Measurements from ENCODE around the gene R3HDML. TPM values are rescaled to one million over a fixed set of nuclear protein-coding genes. Genes with fewer than 3 reads are reported as not detected.

Gene R3HDML
- polyA plus RNA-seq, 3 donors: not detected

GRCh38 chr20:44382641-44383040 lies 45.8 kb downstream of the R3HDML start:
- intact Hi-C loops (cut with micrococcal nuclease): loop anchor here (5.0 to 10.0 kb wide), 3 partner anchors 82 to 482 kb away; no protein-coding TSS in a partner anchor
- H3K27ac ChIP-seq (ENCODE audit: low read depth in 1 of 2, low read length in 2 of 2): no peak overlapping the region
- Mint-ChIP-seq H3K27me3 (ENCODE audit: low read depth in 3 of 3) (peaks cover 13 to 22% (median 14%) of the 10 kb centered on the region in 3 donors), H3K36me3 (no peaks in the 10 kb centered on the region), H3K4me3 (no peak overlapping the region), H3K27ac (no peak overlapping the region), H3K9me3 (no peaks in the 10 kb centered on the region), H3K4me1 (no peaks in the 10 kb centered on the region)
- DNase-seq: no peak
- H3K36me3 ChIP-seq (replicated peaks in 1 of 2; ENCODE audit: control insufficient read depth in 1 of 2, insufficient read depth in 2 of 2, low read length in 2 of 2): no peaks in the 10 kb centered on the region
- no peak overlapping the region for H2AFZ ChIP-seq (ENCODE audit: insufficient read depth, low read depth, low read length, poor library complexity, severe bottlenecking)
- H3K4me3 ChIP-seq (replicated peaks in 1 of 3; ENCODE audit: low read depth in 2 of 3, low read length in 3 of 3): no peak overlapping the region
- H3K27me3 ChIP-seq (ENCODE audit: control insufficient read depth in 2 of 2, insufficient read depth in 2 of 2, low read length in 2 of 2): no peaks in the 10 kb centered on the region
- no peak for TF ChIP-seq CTCF (IDR thresholded peaks at IDR 0.05)
- WGBS (ENCODE audit: insufficient coverage): no CpG with 5 or more reads among the region's 2 CpGs
- H4K20me1 ChIP-seq (ENCODE audit: insufficient read depth, low read length): no peaks in the 10 kb centered on the region
- H3K79me2 ChIP-seq (ENCODE audit: insufficient read depth, low read length): no peaks in the 10 kb centered on the region
- H3K4me2 ChIP-seq (replicated peaks; ENCODE audit: extremely low read depth, low read length, poor library complexity, severe bottlenecking): no peak overlapping the region
- no peak overlapping the region for H3K9ac ChIP-seq (ENCODE audit: insufficient read depth, low read length, poor library complexity, severe bottlenecking)
- no peaks in the 10 kb centered on the region for H3K4me1 ChIP-seq (ENCODE audit: control insufficient read depth in 1 of 2, insufficient read depth in 2 of 2, low read length in 2 of 2)
- H3K9me3 ChIP-seq (replicated peaks in 1 of 2; ENCODE audit: control insufficient read depth in 1 of 2, insufficient read depth in 1 of 2, low read length in 2 of 2): no peaks in the 10 kb centered on the region

GRCh38 chr20:44384423-44385027 lies 47.7 kb downstream of the R3HDML start:
- 0% methylated on average over 4 of the region's 9 CpGs for WGBS (ENCODE audit: insufficient coverage)
- TF ChIP-seq CTCF (IDR thresholded peaks at IDR 0.05): peak; percentile 89

More at GRCh38 chr20:44384423-44385027, 47.7 kb downstream of the R3HDML start:
- H3K9me3 Mint-ChIP-seq: no peaks in the 10 kb centered on the region
- Histone ChIP-seq H3K79me2 (ENCODE audit: insufficient read depth, low read length) (no peaks in the 10 kb centered on the region), H3K4me2 (replicated peaks; ENCODE audit: extremely low read depth, low read length, poor library complexity, severe bottlenecking) (no peak overlapping the region), H3K27me3 (ENCODE audit: control insufficient read depth in 2 of 2, insufficient read depth in 2 of 2, low read length in 2 of 2) (peaks cover 0 to 7% of the 10 kb centered on the region in 2 donors), H3K4me3 (replicated peaks in 1 of 3; ENCODE audit: low read depth in 2 of 3, low read length in 3 of 3) (no peak overlapping the region), H3K9ac (ENCODE audit: insufficient read depth, low read length, poor library complexity, severe bottlenecking) (no peak overlapping the region), H3K4me1 (ENCODE audit: control insufficient read depth in 1 of 2, insufficient read depth in 2 of 2, low read length in 2 of 2) (peaks cover 0 to 6% of the 10 kb centered on the region in 2 donors), H2AFZ (ENCODE audit: insufficient read depth, low read depth, low read length, poor library complexity, severe bottlenecking) (no peak overlapping the region), H3K36me3 (replicated peaks in 1 of 2; ENCODE audit: control insufficient read depth in 1 of 2, insufficient read depth in 2 of 2, low read length in 2 of 2) (no peaks in the 10 kb centered on the region), H3K27ac (ENCODE audit: low read depth in 1 of 2, low read length in 2 of 2) (no peak overlapping the region), H4K20me1 (ENCODE audit: insufficient read depth, low read length) (no peaks in the 10 kb centered on the region), H3K9me3 (replicated peaks in 1 of 2; ENCODE audit: control insufficient read depth in 1 of 2, insufficient read depth in 1 of 2, low read length in 2 of 2) (no peaks in the 10 kb centered on the region)
- H3K4me3 Mint-ChIP-seq: no peak overlapping the region
- H3K27me3 Mint-ChIP-seq (ENCODE audit: low read depth in 3 of 3): peaks cover 15 to 28% (median 20%) of the 10 kb centered on the region in 3 donors
- peak; percentile 49 to 77 (median 65) for DNase-seq
- H3K4me1 Mint-ChIP-seq: peaks cover 6% of the 10 kb centered on the region
- H3K36me3 Mint-ChIP-seq: no peaks in the 10 kb centered on the region
- intact Hi-C loops (cut with micrococcal nuclease): loop anchor here (5.0 to 10.0 kb wide), 4 partner anchors 80 to 480 kb away; no protein-coding TSS in a partner anchor
- no peak overlapping the region for H3K27ac Mint-ChIP-seq
